Measurements from ENCODE around the gene LLGL2. TPM values are rescaled to one million over a fixed set of nuclear protein-coding genes. Genes with fewer than 3 reads are reported as not detected.

LLGL2 gene
- total RNA-seq, 2 experiments from 2014 or later, result 15.6 to 17.1 TPM

DNA sequence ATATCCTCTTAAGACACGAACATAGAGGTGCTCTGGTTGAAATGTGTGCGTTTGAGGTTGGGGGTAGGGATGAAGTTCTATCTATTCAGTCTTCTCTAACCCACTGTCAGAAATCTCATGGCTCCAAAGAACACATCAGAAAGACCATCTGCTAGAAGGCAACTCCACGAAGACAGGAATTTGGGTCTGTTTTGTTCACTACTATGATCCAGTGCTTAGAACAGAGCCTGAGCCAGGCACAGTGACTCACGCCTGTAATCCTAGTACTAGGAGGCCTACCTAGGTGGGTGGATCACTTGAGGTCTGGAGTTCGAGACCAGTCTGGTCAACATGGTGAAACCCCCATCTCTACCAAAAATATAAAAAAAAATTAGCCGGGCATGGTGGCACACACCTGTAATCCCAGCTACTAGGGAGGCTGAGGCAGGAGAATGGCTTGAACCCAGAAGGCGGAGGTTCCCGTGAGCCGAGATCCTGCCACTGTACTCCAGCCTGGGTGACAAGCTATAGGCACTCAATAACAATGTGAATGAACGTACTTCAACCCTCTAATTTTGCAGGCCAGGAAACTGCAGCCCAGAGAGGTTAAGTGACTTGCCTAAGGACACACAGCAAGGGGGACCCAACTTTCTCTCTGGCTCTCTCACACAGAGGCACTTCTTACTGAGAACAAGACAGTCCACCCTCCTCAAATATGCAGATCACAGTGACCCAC is 12.4 kb upstream of the LLGL2 start:
- H3K27me3 Mint-ChIP-seq, result peaks cover 4% of the 10 kb centered on the region
- H3K4me3 Mint-ChIP-seq, result no peak overlapping the region
- POLR2A ChIA-PET, result interaction anchor here (0.6 kb wide), 1 partner anchor 322 kb away, joined by 3 read pairs; no protein-coding TSS in a partner anchor
- H3K9me3 Mint-ChIP-seq, result no peaks in the 10 kb centered on the region
- no peak for DNase-seq
- H3K36me3 Mint-ChIP-seq, result peaks cover 5% of the 10 kb centered on the region
- no peak overlapping the region for H3K27ac Mint-ChIP-seq
- intact Hi-C loops (cut with micrococcal nuclease), result no loop called here
- H3K4me1 Mint-ChIP-seq (ENCODE audit: low read depth), result peaks cover 10% of the 10 kb centered on the region
- CTCF ChIA-PET, result interaction anchor here (0.6 kb wide), 1 partner anchor 52 kb away, joined by 3 read pairs; no protein-coding TSS in a partner anchor

DNA sequence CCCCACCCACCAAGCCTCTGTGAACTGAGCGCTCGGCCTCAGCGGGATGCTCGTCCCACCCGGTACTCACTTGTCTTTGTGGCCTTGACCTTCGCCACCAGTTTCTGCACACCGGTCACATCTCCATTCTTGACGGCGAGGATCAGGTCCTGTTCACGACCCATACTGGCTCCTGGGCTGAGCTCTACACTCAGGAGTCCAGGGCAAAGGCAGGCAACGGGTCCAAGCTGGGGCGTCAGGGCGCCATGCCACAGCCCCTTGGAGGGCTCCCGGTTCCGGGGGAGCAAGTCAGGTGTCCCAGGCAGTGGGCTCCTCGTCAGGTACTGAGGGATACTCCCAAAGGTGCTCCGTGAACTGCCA is 11.9 kb upstream of the LLGL2 start:
- no peak overlapping the region for H3K4me3 Mint-ChIP-seq
- intact Hi-C loops (cut with micrococcal nuclease), result no loop called here
- H3K36me3 Mint-ChIP-seq, result peaks cover 10% of the 10 kb centered on the region
- DNase-seq, result no peak
- H3K4me1 Mint-ChIP-seq (ENCODE audit: low read depth), result peaks cover 16% of the 10 kb centered on the region
- H3K9me3 Mint-ChIP-seq, result no peaks in the 10 kb centered on the region
- no peak overlapping the region for H3K27ac Mint-ChIP-seq
- CTCF ChIA-PET, result interaction anchor here (0.5 to 0.6 kb wide), 2 partner anchors 53 to 191 kb away, joined by 3 read pairs; no protein-coding TSS in a partner anchor
- H3K27me3 Mint-ChIP-seq, result peaks cover 4% of the 10 kb centered on the region
- POLR2A ChIA-PET, result interaction anchor here (0.6 kb wide), 1 partner anchor 322 kb away, joined by 3 read pairs; no protein-coding TSS in a partner anchor

DNA sequence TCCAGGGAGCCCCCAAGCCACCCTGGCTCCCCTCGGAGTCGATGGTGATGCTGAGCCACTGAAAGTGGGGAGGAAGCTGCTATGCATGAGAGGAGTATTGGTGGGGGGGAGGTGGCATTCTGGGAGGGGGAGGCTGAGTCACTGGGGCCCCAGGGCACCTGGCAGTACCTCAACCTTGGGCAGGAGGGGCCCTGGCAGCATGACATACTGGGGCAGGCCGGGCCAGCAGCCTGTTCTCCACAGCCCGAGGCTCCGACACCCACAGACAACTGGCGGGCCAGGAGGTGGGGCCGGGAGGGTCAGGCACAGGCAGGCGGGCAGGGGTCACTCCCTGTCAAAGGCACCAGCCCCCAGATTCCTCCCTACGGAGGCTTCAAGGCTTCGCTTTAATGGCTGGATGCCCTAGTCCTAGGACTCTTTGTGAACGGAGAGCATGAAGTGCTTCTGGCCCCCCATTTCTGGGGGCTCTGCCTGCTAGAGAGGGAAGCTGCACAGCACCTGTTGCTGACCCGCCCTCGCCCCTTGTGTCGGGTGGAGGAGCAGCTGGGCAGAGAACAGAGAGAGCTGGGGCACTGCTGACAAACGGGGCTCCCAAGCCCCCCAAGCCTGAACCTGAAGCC is 11.1 kb upstream of the LLGL2 start:
- DNase-seq, result no peak
- POLR2A ChIA-PET, result no interaction called here
- no peak overlapping the region for H3K27ac Mint-ChIP-seq

DNA sequence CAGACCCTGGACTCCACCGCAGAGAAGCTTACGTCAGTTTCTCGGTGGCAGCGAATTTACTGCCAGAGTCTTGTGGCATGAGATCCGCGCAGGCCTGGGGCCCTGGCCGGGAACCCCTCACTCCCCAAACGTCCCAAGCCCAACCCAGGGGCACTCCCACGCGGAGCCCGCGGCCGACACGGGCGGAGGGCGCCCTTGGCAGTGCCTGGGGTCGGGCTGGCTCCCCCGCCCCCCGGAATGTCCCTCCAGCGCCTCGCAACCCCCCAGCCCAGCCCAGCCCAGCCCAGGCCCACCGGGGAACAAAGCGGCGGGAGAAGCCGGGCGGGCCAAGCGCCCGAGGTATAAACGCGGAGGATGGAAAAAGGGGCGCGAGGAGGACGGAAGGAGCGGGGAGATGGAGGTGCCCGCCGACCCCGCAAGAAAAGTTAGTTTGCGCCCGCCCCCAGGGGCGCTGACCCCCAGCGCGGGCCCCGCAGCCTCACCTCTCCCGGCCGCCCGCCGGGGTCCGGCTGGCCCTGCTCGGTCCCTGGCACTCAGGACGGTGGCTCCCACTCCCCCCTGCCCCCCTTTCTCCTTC is 10.5 kb upstream of the LLGL2 start:
- CTCF ChIA-PET, result interaction anchor here (0.7 kb wide), 1 partner anchor 59 kb away, joined by 3 read pairs; no protein-coding TSS in a partner anchor

More for the DNA sequence above, 11.1 kb upstream of the LLGL2 start:
- intact Hi-C loops (cut with micrococcal nuclease), result no loop called here
- peaks cover 11% of the 10 kb centered on the region for H3K36me3 Mint-ChIP-seq
- H3K4me3 Mint-ChIP-seq, result peak overlapping the region; percentile 57
- peaks cover 17% of the 10 kb centered on the region for H3K4me1 Mint-ChIP-seq (ENCODE audit: low read depth)
- H3K9me3 Mint-ChIP-seq, result no peaks in the 10 kb centered on the region
- peaks cover 4% of the 10 kb centered on the region for H3K27me3 Mint-ChIP-seq
- CTCF ChIA-PET, result interaction anchor here (0.5 to 0.7 kb wide), 2 partner anchors 59 to 191 kb away, joined by 3 read pairs; no protein-coding TSS in a partner anchor

DNA sequence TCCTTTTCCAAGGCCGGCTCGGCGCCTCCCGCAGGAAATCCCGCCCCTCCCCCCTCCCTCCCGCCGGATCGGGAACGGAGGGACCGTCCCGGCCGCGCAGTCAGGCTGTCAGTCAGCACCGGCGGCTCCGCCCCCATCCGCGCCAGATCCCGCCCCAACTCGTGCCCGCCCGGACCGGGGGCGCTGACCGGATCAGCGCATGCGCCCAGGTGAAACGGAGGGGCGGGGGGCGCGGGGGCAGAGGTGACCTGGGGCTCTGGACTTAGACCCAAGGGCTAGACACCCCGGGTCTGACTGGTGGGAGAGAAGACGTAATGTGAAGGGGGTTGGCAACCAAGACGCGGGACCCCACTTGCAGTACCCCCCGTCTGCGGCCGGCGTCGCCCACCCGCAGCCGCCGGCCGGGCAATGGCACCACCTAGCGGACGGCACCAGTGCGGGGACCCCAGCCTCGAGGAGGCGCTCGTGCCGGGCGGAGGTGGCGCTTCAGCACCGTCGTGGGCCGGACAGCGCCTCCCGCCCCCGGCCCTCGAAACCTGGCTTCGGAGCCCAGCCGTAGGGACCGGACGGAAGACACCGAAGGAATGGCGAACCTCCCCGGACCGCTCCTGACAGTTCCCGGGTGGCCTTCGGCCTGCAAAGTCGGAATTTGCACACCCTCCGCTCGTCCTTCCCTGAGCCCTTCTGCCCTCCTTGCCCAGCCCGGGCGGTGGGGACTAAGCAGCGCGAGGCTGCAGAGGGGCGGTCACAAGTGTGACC is 9.8 kb upstream of the LLGL2 start, which contains the start of gene CASKIN2:
Gene CASKIN2 (minus strand): TSS at position 42 of the 759 bp plus-strand sequence. CDS start 1,733 bp downstream, outside the sequence.
- peaks cover 17% of the 10 kb centered on the region for H3K4me1 Mint-ChIP-seq (ENCODE audit: low read depth)
- peaks cover 4% of the 10 kb centered on the region for H3K27me3 Mint-ChIP-seq
- H3K9me3 Mint-ChIP-seq, result no peaks in the 10 kb centered on the region
- CTCF ChIA-PET, result interaction anchor here (0.9 to 2.0 kb wide), 16 partner anchors 9 to 503 kb away, joined by 3 to 19 read pairs (median 4); partner anchors contain the start of genes GRB2, LLGL2, MRPL58 and SMIM5
- POLR2A ChIA-PET, result interaction anchor here (1.0 to 2.3 kb wide), 2 partner anchors 10 to 246 kb away, joined by 4 to 17 read pairs; partner anchors contain the start of gene LLGL2
- DNase-seq, result peak; percentile 91
- H3K4me3 Mint-ChIP-seq, result peak within 1 kb of the TSS; percentile 57
- peaks cover 15% of the 10 kb centered on the region for H3K36me3 Mint-ChIP-seq
- no peak within 1 kb of the TSS for H3K27ac Mint-ChIP-seq
- intact Hi-C loops (cut with micrococcal nuclease), result loop anchor here (1.0 to 5.0 kb wide), 5 partner anchors 10 to 243 kb away; partner anchors contain the start of genes GRB2, LLGL2, MIF4GD and SLC25A19

More for the DNA sequence above, 10.5 kb upstream of the LLGL2 start:
- intact Hi-C loops (cut with micrococcal nuclease), result loop anchor here (5.0 kb wide), 2 partner anchors 228 to 243 kb away; partner anchors contain the start of genes MIF4GD and SLC25A19
- Mint-ChIP-seq H3K27me3 (peaks cover 4% of the 10 kb centered on the region), H3K9me3 (no peaks in the 10 kb centered on the region), H3K36me3 (peaks cover 15% of the 10 kb centered on the region), H3K4me1 (ENCODE audit: low read depth) (peaks cover 17% of the 10 kb centered on the region), H3K4me3 (peak overlapping the region; percentile 57), H3K27ac (no peak overlapping the region)
- DNase-seq, result no peak
- POLR2A ChIA-PET, result no interaction called here

DNA sequence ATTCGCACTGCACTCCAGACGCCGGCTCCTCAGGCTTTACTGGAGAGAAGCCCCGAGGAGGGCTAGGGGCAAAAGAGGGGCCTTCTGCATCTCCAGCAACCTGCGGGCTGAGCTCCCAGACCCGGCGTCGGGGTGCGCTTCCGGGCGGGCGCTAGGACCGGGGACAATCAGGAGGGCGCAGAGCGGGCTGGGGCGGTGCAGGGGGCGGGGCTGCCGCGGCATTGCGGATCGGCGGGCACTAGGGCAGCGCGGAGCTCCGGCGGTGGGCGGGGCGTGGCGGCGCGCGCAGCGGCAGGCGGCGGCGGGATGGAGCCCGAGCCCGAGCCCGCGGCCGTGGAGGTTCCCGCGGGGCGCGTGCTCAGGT is 9.3 kb upstream of the LLGL2 start, which contains the start of gene TSEN54:
Gene TSEN54 (plus strand): TSS at position 274 of the 364 bp plus-strand sequence. CDS start 33 bp downstream, at position 307.
- ChIA-PET CTCF (interaction anchor here (0.5 to 2.0 kb wide), 28 partner anchors 9 to 503 kb away, joined by 3 to 19 read pairs (median 4); partner anchors contain the start of genes GRB2, LLGL2, MIF4GD and MRPL58), POLR2A (interaction anchor here (1.0 to 2.3 kb wide), 3 partner anchors 10 to 246 kb away, joined by 4 to 17 read pairs (median 5); partner anchors contain the start of gene LLGL2)
- intact Hi-C loops (cut with micrococcal nuclease), result loop anchor here (1.0 to 5.0 kb wide), 5 partner anchors 9 to 244 kb away; partner anchors contain the start of genes GRB2, LLGL2, MIF4GD and SLC25A19
- Mint-ChIP-seq H3K27ac (peak within 1 kb of the TSS; percentile 42), H3K9me3 (no peaks in the 10 kb centered on the region), H3K4me1 (ENCODE audit: low read depth) (peaks cover 17% of the 10 kb centered on the region), H3K4me3 (peak within 1 kb of the TSS; percentile 86), H3K27me3 (peaks cover 4% of the 10 kb centered on the region), H3K36me3 (peaks cover 15% of the 10 kb centered on the region)
- DNase-seq, result peak; percentile 97

DNA sequence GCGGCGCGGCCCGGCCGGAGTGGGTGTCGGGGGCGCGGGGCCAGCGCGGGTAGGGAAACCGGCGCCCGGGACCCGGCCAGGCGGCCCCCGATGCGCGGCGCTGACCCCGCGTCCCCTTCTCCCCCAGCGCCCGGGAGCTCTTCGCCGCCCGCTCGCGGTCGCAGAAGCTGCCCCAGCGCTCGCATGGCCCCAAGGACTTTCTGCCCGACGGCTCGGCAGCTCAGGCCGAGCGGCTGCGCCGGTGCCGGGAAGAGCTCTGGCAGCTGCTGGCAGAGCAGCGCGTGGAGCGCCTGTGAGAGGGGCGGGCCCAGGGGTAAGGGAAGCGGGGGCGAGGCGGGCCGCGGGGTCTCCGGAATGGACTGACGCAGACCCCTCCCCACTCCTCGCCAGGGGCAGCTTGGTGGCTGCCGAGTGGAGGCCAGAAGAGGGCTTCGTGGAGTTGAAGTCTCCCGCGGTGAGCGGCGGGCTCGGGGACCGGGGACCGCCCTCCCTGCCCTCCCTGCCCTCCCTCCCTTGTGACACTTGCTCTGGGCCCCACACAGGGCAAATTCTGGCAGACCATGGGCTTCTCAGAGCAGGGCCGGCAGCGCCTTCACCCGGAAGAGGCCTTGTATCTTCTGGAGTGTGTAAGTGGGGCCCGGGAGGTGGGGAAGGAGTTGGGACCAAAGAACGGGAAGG is 8.7 kb upstream of the LLGL2 start:
- Mint-ChIP-seq H3K4me3 (peak overlapping the region; percentile 86), H3K27ac (peak overlapping the region; percentile 42), H3K4me1 (ENCODE audit: low read depth) (peaks cover 17% of the 10 kb centered on the region), H3K27me3 (peaks cover 4% of the 10 kb centered on the region), H3K36me3 (peaks cover 15% of the 10 kb centered on the region), H3K9me3 (no peaks in the 10 kb centered on the region)
- peak; percentile 52 for DNase-seq
- intact Hi-C loops (cut with micrococcal nuclease), result loop anchor here (1.0 to 5.0 kb wide), 6 partner anchors 9 to 244 kb away; partner anchors contain the start of genes GRB2, LLGL2, MIF4GD and SLC25A19
- ChIA-PET POLR2A (interaction anchor here (1.0 to 2.3 kb wide), 3 partner anchors 9 to 247 kb away, joined by 4 to 17 read pairs (median 5); partner anchors contain the start of gene LLGL2), CTCF (interaction anchor here (0.5 to 2.0 kb wide), 28 partner anchors 8 to 504 kb away, joined by 3 to 19 read pairs (median 4); partner anchors contain the start of genes GRB2, LLGL2, MIF4GD and MRPL58)

DNA sequence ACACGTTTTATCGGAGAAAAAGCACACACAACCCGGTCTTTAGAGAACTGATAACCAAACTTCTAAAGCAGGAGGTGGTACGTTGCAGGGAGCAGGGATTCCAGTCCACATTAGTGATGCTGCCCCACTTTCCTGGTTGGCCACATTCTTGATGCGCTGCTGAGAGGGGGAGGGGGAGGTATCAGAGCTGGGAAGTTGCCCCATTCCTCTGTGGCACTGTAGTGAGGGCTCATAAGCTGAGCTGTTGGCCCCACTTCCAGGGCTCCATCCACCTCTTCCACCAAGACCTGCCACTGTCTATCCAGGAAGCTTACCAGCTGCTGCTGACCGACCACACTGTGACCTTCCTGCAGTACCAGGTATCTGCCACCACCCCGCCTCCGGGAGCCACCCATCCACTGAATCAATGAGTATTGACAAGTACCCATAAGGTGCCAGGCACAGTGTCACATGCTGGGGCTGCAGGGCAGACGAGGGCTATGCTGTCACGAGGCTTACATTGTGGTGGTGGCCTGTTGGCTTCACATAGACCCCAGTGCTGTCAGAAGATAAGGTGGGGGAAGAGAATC is 8.1 kb upstream of the LLGL2 start:
- peak; percentile 62 for DNase-seq

DNA sequence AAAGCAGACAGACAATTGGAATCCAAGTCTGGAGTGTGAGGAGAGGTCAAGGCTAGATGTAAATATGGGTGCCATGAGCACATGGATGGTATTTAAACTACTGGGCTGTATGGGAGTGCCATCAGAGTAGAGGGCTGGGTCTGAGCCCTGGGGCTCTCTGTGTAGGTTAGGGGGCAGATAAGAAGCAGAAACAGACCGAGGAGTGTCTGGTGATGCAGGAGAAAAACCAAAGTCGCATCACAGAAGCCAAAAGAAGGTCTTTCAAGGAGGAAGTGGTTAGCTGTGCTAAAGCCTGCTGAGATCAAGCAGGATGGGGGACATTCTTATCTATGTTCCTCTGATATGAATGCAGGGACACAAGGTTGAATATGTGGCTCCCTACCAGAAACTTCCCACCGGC is 7.3 kb upstream of the LLGL2 start:
- peak overlapping the region; percentile 6 for H3K27ac Mint-ChIP-seq
- DNase-seq, result peak; percentile 22
- H3K4me1 Mint-ChIP-seq (ENCODE audit: low read depth), result peaks cover 17% of the 10 kb centered on the region
- intact Hi-C loops (cut with micrococcal nuclease), result loop anchor here (5.0 kb wide), 2 partner anchors 231 to 246 kb away; partner anchors contain the start of genes MIF4GD and SLC25A19
- peaks cover 4% of the 10 kb centered on the region for H3K27me3 Mint-ChIP-seq
- peak overlapping the region; percentile 86 for H3K4me3 Mint-ChIP-seq
- POLR2A ChIA-PET, result no interaction called here
- CTCF ChIA-PET, result no interaction called here
- no peaks in the 10 kb centered on the region for H3K9me3 Mint-ChIP-seq
- H3K36me3 Mint-ChIP-seq, result peaks cover 20% of the 10 kb centered on the region

More for the DNA sequence above, 8.1 kb upstream of the LLGL2 start:
- intact Hi-C loops (cut with micrococcal nuclease), result loop anchor here (1.0 to 5.0 kb wide), 3 partner anchors 72 to 245 kb away; partner anchors contain the start of genes MIF4GD and SLC25A19
- CTCF ChIA-PET, result interaction anchor here (0.9 to 2.0 kb wide), 12 partner anchors 8 to 505 kb away, joined by 3 to 19 read pairs (median 5); partner anchors contain the start of genes GRB2, LLGL2, MRPL58 and SLC25A19
- Mint-ChIP-seq H3K4me1 (ENCODE audit: low read depth) (peaks cover 17% of the 10 kb centered on the region), H3K27ac (peak overlapping the region; percentile 68), H3K36me3 (peaks cover 16% of the 10 kb centered on the region), H3K9me3 (no peaks in the 10 kb centered on the region), H3K4me3 (peak overlapping the region; percentile 86), H3K27me3 (peaks cover 4% of the 10 kb centered on the region)
- POLR2A ChIA-PET, result interaction anchor here (1.6 to 2.3 kb wide), 2 partner anchors 9 to 18 kb away, joined by 5 to 17 read pairs; partner anchors contain the start of gene LLGL2

All from activated CD4-positive, alpha-beta memory T cell treated with anti-CD3 and anti-CD28 coated beads for 36 hours (primary cell).